Stimulated activated CD4-positive, alpha-beta T cell treated with anti-CD3 and anti-CD28 coated beads, Interleukin-4, amount 100 ng/mL, for 1 hour (primary cell): Measurements from ENCODE around the gene RASGRF1.
"Not testable (repeated sequence)": the region's sequence is repeated elsewhere in the genome, so short reads cannot be mapped to it uniquely, and the experiment has no call there.

ENCODE experiments used
- DNase-seq: peaks from one replicate; pipeline ENCODE4 v3.0.0-alpha.2; 2020

RASGRF1 gene

GRCh38 chr15:78928616-78929093 is 161.9 kb downstream of the RASGRF1 start:
- no peak for DNase-seq

- not testable (repeated sequence) for DNase-seq
Observed at GRCh38 chr15:78928176-78928575, 162.4 kb downstream of the RASGRF1 start.

GRCh38 chr15:78927077-78927790 is 163.3 kb downstream of the RASGRF1 start:
- DNase-seq: no peak

GRCh38 chr15:78925956-78926743 is 164.4 kb downstream of the RASGRF1 start:
- DNase-seq: no peak

GRCh38 chr15:78925076-78925624 is 165.4 kb downstream of the RASGRF1 start:
- DNase-seq: no peak

GRCh38 chr15:78923480-78924360 is 166.9 kb downstream of the RASGRF1 start:
- no peak for DNase-seq

GRCh38 chr15:78923015-78923414 is 167.6 kb downstream of the RASGRF1 start:
- DNase-seq: no peak

- DNase-seq: no peak
Observed at GRCh38 chr15:78922527-78922926, 168.1 kb downstream of the RASGRF1 start.

- no peak for DNase-seq
Observed at GRCh38 chr15:78921940-78922339, 168.6 kb downstream of the RASGRF1 start.

GRCh38 chr15:78921517-78921916 is 169.1 kb downstream of the RASGRF1 start:
- no peak for DNase-seq

GRCh38 chr15:78917888-78918287 is 172.7 kb downstream of the RASGRF1 start:
- DNase-seq: no peak

- no peak for DNase-seq
Observed at GRCh38 chr15:78916088-78916487, 174.5 kb downstream of the RASGRF1 start.

- no peak for DNase-seq
Observed at GRCh38 chr15:78915341-78916087, 175.1 kb downstream of the RASGRF1 start.

- DNase-seq: no peak
Observed at GRCh38 chr15:78914027-78914764, 176.4 kb downstream of the RASGRF1 start.

- DNase-seq: no peak
Observed at GRCh38 chr15:78913012-78913411, 177.6 kb downstream of the RASGRF1 start.

- DNase-seq: no peak
Observed at GRCh38 chr15:78912316-78912715, 178.3 kb downstream of the RASGRF1 start.

- no peak for DNase-seq
Observed at GRCh38 chr15:78910271-78910670, 180.3 kb downstream of the RASGRF1 start.
